ENCODE measurements around the gene BMP8A.
"Not testable (repeated sequence)": the region's sequence is repeated elsewhere in the genome, so short reads cannot be mapped to it uniquely, and the experiment has no call there.

GRCh38 chr1:39498821-39499220 lies 7.4 kb downstream of the BMP8A start:
- TF ChIP-seq CTCF (IDR thresholded peaks at IDR 0.05; ENCODE audit: insufficient read depth, low read length, poor library complexity, severe bottlenecking); EZH2phosphoT487 (conservative IDR thresholded peaks at IDR 0.05; ENCODE audit: low read length): not testable (repeated sequence)
